ENCODE measurements around the gene RBM26. TPM values are rescaled to one million over a fixed set of nuclear protein-coding genes. Genes with fewer than 3 reads are reported as not detected.
A peak's percentile ranks its signal among the peaks of the same experiment; 100 is the strongest.

The RBM26 gene
- total and polyA plus RNA-seq, 2 donors = 26.8 to 52.0 TPM

GRCh38 chr13:79386125-79386826 is 19.8 kb downstream of the RBM26 start:
- H3K4me3 ChIP-seq (ENCODE audit: low read length in 2 of 2) = no peak overlapping the region
- no peaks in the 10 kb centered on the region for H3K27me3 ChIP-seq (ENCODE audit: control insufficient read depth in 2 of 2, insufficient read depth in 1 of 2, low read length in 1 of 2)
- 90% methylated on average over 1 of the region's 1 CpG for WGBS
- no peak overlapping the region for H3K27ac ChIP-seq (ENCODE audit: low read depth in 1 of 2, low read length in 1 of 2)
- H3K9me3 ChIP-seq (ENCODE audit: control insufficient read depth in 2 of 2, insufficient read depth in 1 of 2, low read length in 1 of 2) = no peaks in the 10 kb centered on the region
- H3K4me1 ChIP-seq (ENCODE audit: control insufficient read depth in 2 of 2, insufficient read depth in 2 of 2, low read length in 2 of 2) = peaks cover 0 to 3% of the 10 kb centered on the region in 2 donors
- DNase-seq (ENCODE audit: low read depth in 6 of 9, low spot score in 9 of 9) = no peak
- H3K36me3 ChIP-seq (ENCODE audit: control insufficient read depth in 2 of 2, insufficient read depth in 2 of 2, low read length in 1 of 2) = no peaks in the 10 kb centered on the region

GRCh38 chr13:79385694-79386093 is 20.4 kb downstream of the RBM26 start:
- no peak for DNase-seq (ENCODE audit: low read depth in 6 of 9, low spot score in 9 of 9)
- Histone ChIP-seq H3K27ac (ENCODE audit: low read depth in 1 of 2, low read length in 1 of 2) (no peak overlapping the region), H3K27me3 (ENCODE audit: control insufficient read depth in 2 of 2, insufficient read depth in 1 of 2, low read length in 1 of 2) (no peaks in the 10 kb centered on the region), H3K9me3 (ENCODE audit: control insufficient read depth in 2 of 2, insufficient read depth in 1 of 2, low read length in 1 of 2) (no peaks in the 10 kb centered on the region), H3K4me3 (ENCODE audit: low read length in 2 of 2) (no peak overlapping the region), H3K36me3 (ENCODE audit: control insufficient read depth in 2 of 2, insufficient read depth in 2 of 2, low read length in 1 of 2) (no peaks in the 10 kb centered on the region), H3K4me1 (ENCODE audit: control insufficient read depth in 2 of 2, insufficient read depth in 2 of 2, low read length in 2 of 2) (peaks cover 0 to 3% of the 10 kb centered on the region in 2 donors)
- WGBS = 97% methylated on average over 1 of the region's 1 CpG

GRCh38 chr13:79384022-79384610 is 21.9 kb downstream of the RBM26 start:
- Histone ChIP-seq H3K4me1 (ENCODE audit: control insufficient read depth in 2 of 2, insufficient read depth in 2 of 2, low read length in 2 of 2) (peaks cover 0 to 3% of the 10 kb centered on the region in 2 donors), H3K9me3 (ENCODE audit: control insufficient read depth in 2 of 2, insufficient read depth in 1 of 2, low read length in 1 of 2) (no peaks in the 10 kb centered on the region), H3K27ac (ENCODE audit: low read depth in 1 of 2, low read length in 1 of 2) (no peak overlapping the region), H3K27me3 (ENCODE audit: control insufficient read depth in 2 of 2, insufficient read depth in 1 of 2, low read length in 1 of 2) (no peaks in the 10 kb centered on the region), H3K36me3 (ENCODE audit: control insufficient read depth in 2 of 2, insufficient read depth in 2 of 2, low read length in 1 of 2) (no peaks in the 10 kb centered on the region), H3K4me3 (ENCODE audit: low read length in 2 of 2) (no peak overlapping the region)
- DNase-seq (ENCODE audit: low read depth in 6 of 9, low spot score in 9 of 9) = no peak
- WGBS = 96% methylated on average over 5 of the region's 5 CpGs

- Histone ChIP-seq H3K4me3 (ENCODE audit: low read length in 2 of 2) (no peak overlapping the region), H3K27ac (ENCODE audit: low read depth in 1 of 2, low read length in 1 of 2) (no peak overlapping the region), H3K9me3 (ENCODE audit: control insufficient read depth in 2 of 2, insufficient read depth in 1 of 2, low read length in 1 of 2) (no peaks in the 10 kb centered on the region), H3K27me3 (ENCODE audit: control insufficient read depth in 2 of 2, insufficient read depth in 1 of 2, low read length in 1 of 2) (no peaks in the 10 kb centered on the region), H3K36me3 (ENCODE audit: control insufficient read depth in 2 of 2, insufficient read depth in 2 of 2, low read length in 1 of 2) (peaks cover 4 to 6% of the 10 kb centered on the region in 2 donors), H3K4me1 (ENCODE audit: control insufficient read depth in 2 of 2, insufficient read depth in 2 of 2, low read length in 2 of 2) (peaks cover 0 to 3% of the 10 kb centered on the region in 2 donors)
- 6% methylated on average over 1 of the region's 1 CpG for whole genome bisulfite sequencing
- DNase-seq (ENCODE audit: low read depth in 6 of 9, low spot score in 9 of 9) = no peak
Observed at GRCh38 chr13:79382545-79383275, 23.3 kb downstream of the RBM26 start.

- DNase-seq (ENCODE audit: low read depth in 6 of 9, low spot score in 9 of 9) = no peak
- Histone ChIP-seq H3K4me1 (ENCODE audit: control insufficient read depth in 2 of 2, insufficient read depth in 2 of 2, low read length in 2 of 2) (peaks cover 0 to 3% of the 10 kb centered on the region in 2 donors), H3K4me3 (ENCODE audit: low read length in 2 of 2) (no peak overlapping the region), H3K27ac (ENCODE audit: low read depth in 1 of 2, low read length in 1 of 2) (no peak overlapping the region), H3K36me3 (ENCODE audit: control insufficient read depth in 2 of 2, insufficient read depth in 2 of 2, low read length in 1 of 2) (peaks cover 15 to 23% of the 10 kb centered on the region in 2 donors), H3K9me3 (ENCODE audit: control insufficient read depth in 2 of 2, insufficient read depth in 1 of 2, low read length in 1 of 2) (no peaks in the 10 kb centered on the region), H3K27me3 (ENCODE audit: control insufficient read depth in 2 of 2, insufficient read depth in 1 of 2, low read length in 1 of 2) (no peaks in the 10 kb centered on the region)
- WGBS = 95% methylated on average over 1 of the region's 1 CpG
Observed at GRCh38 chr13:79380997-79381396, 25.1 kb downstream of the RBM26 start.

GRCh38 chr13:79379274-79379673 is 26.8 kb downstream of the RBM26 start:
- Histone ChIP-seq H3K36me3 (ENCODE audit: control insufficient read depth in 2 of 2, insufficient read depth in 2 of 2, low read length in 1 of 2) (peaks cover 16 to 35% of the 10 kb centered on the region in 2 donors), H3K27me3 (ENCODE audit: control insufficient read depth in 2 of 2, insufficient read depth in 1 of 2, low read length in 1 of 2) (no peaks in the 10 kb centered on the region), H3K9me3 (ENCODE audit: control insufficient read depth in 2 of 2, insufficient read depth in 1 of 2, low read length in 1 of 2) (no peaks in the 10 kb centered on the region), H3K27ac (ENCODE audit: low read depth in 1 of 2, low read length in 1 of 2) (no peak overlapping the region), H3K4me3 (ENCODE audit: low read length in 2 of 2) (no peak overlapping the region), H3K4me1 (ENCODE audit: control insufficient read depth in 2 of 2, insufficient read depth in 2 of 2, low read length in 2 of 2) (no peaks in the 10 kb centered on the region)
- no peak for DNase-seq (ENCODE audit: low read depth in 6 of 9, low spot score in 9 of 9)
- 97% methylated on average over 5 of the region's 5 CpGs for WGBS

- no peak overlapping the region for H3K27ac ChIP-seq (ENCODE audit: low read depth in 1 of 2, low read length in 1 of 2)
- peaks cover 18 to 45% of the 10 kb centered on the region in 2 donors for H3K36me3 ChIP-seq (ENCODE audit: control insufficient read depth in 2 of 2, insufficient read depth in 2 of 2, low read length in 1 of 2)
- H3K4me3 ChIP-seq (ENCODE audit: low read length in 2 of 2) = no peak overlapping the region
- WGBS = 97% methylated on average over 3 of the region's 3 CpGs
- no peaks in the 10 kb centered on the region for H3K27me3 ChIP-seq (ENCODE audit: control insufficient read depth in 2 of 2, insufficient read depth in 1 of 2, low read length in 1 of 2)
- H3K4me1 ChIP-seq (ENCODE audit: control insufficient read depth in 2 of 2, insufficient read depth in 2 of 2, low read length in 2 of 2) = no peaks in the 10 kb centered on the region
- H3K9me3 ChIP-seq (ENCODE audit: control insufficient read depth in 2 of 2, insufficient read depth in 1 of 2, low read length in 1 of 2) = no peaks in the 10 kb centered on the region
- no peak for DNase-seq (ENCODE audit: low read depth in 6 of 9, low spot score in 9 of 9)
Observed at GRCh38 chr13:79376843-79377242, 29.2 kb downstream of the RBM26 start.

GRCh38 chr13:79374578-79374977 is 31.5 kb downstream of the RBM26 start:
- DNase-seq (ENCODE audit: low read depth in 6 of 9, low spot score in 9 of 9) = no peak
- H3K27ac ChIP-seq (ENCODE audit: low read depth in 1 of 2, low read length in 1 of 2) = no peak overlapping the region
- H3K27me3 ChIP-seq (ENCODE audit: control insufficient read depth in 2 of 2, insufficient read depth in 1 of 2, low read length in 1 of 2) = no peaks in the 10 kb centered on the region
- no peaks in the 10 kb centered on the region for H3K4me1 ChIP-seq (ENCODE audit: control insufficient read depth in 2 of 2, insufficient read depth in 2 of 2, low read length in 2 of 2)
- H3K4me3 ChIP-seq (ENCODE audit: low read length in 2 of 2) = no peak overlapping the region
- H3K9me3 ChIP-seq (ENCODE audit: control insufficient read depth in 2 of 2, insufficient read depth in 1 of 2, low read length in 1 of 2) = no peaks in the 10 kb centered on the region
- peaks cover 26 to 65% of the 10 kb centered on the region in 2 donors for H3K36me3 ChIP-seq (ENCODE audit: control insufficient read depth in 2 of 2, insufficient read depth in 2 of 2, low read length in 1 of 2)
- 96% methylated on average over 6 of the region's 6 CpGs for WGBS

GRCh38 chr13:79373916-79374315 is 32.1 kb downstream of the RBM26 start:
- DNase-seq (ENCODE audit: low read depth in 6 of 9, low spot score in 9 of 9) = peak in 1 of 9 donors; percentile 32
- Histone ChIP-seq H3K27ac (ENCODE audit: low read depth in 1 of 2, low read length in 1 of 2) (no peak overlapping the region), H3K4me1 (ENCODE audit: control insufficient read depth in 2 of 2, insufficient read depth in 2 of 2, low read length in 2 of 2) (no peaks in the 10 kb centered on the region), H3K9me3 (ENCODE audit: control insufficient read depth in 2 of 2, insufficient read depth in 1 of 2, low read length in 1 of 2) (no peaks in the 10 kb centered on the region), H3K36me3 (ENCODE audit: control insufficient read depth in 2 of 2, insufficient read depth in 2 of 2, low read length in 1 of 2) (peaks cover 26 to 65% of the 10 kb centered on the region in 2 donors), H3K27me3 (ENCODE audit: control insufficient read depth in 2 of 2, insufficient read depth in 1 of 2, low read length in 1 of 2) (no peaks in the 10 kb centered on the region), H3K4me3 (ENCODE audit: low read length in 2 of 2) (no peak overlapping the region)
- 98% methylated on average over 4 of the region's 4 CpGs for WGBS

All from thymus (tissue), 11 donors.